BLaER1 treated with 17β-estradiol and CSF1 and Interleukin-3, amounts not matched to agents 10 nM and 100 nM (cell line): ENCODE results near the gene CCDC7.
"Not testable (repeated sequence)": the region's sequence is repeated elsewhere in the genome, so short reads cannot be mapped to it uniquely, and the experiment has no call there.

Experiments
- H3K27ac ChIP-seq, 11 experiments: shearing (Covaris generic); formaldehyde crosslinking; 2 replicates each; pipeline ENCODE4 v1.8.1; 2022
- H3K27me3 ChIP-seq, 11 experiments: shearing (Covaris generic); formaldehyde crosslinking; 2 replicates each; pipeline ENCODE4 v1.8.1; 2022
- H3K36me3 ChIP-seq, 11 experiments: shearing (Covaris generic); formaldehyde crosslinking; 2 replicates each; pipeline ENCODE4 v1.8.1; 2022
- H3K4me1 ChIP-seq, 10 experiments: shearing (Covaris generic); formaldehyde crosslinking; 2 replicates each; pipeline ENCODE4 v1.8.1; 2022
- H3K4me2 ChIP-seq, 11 experiments: shearing (Covaris generic); formaldehyde crosslinking; 2 replicates each; pipeline ENCODE4 v1.8.1; 2022
- H3K4me3 ChIP-seq, 10 experiments: shearing (Covaris generic); formaldehyde crosslinking; 2 replicates each; pipeline ENCODE4 v1.8.1; 2022
- H3K9ac ChIP-seq, 11 experiments: shearing (Covaris generic); formaldehyde crosslinking; 2 replicates each; pipeline ENCODE4 v1.8.1; 2022
- H3K9me3 ChIP-seq, 11 experiments: shearing (Covaris generic); formaldehyde crosslinking; replicated peaks in 1 of 11; 2 replicates each; pipeline ENCODE4 v1.8.1; 2022
- H4K20me1 ChIP-seq, 11 experiments: shearing (Covaris generic); formaldehyde crosslinking; 2 replicates each; pipeline ENCODE4 v1.8.1; 2022
- Cebpa-rat ChIP-seq, 11 experiments: shearing (Covaris generic); IDR thresholded peaks; 2 replicates each; pipeline ENCODE4 v1.8.1; 2022

Gene CCDC7

DNA sequence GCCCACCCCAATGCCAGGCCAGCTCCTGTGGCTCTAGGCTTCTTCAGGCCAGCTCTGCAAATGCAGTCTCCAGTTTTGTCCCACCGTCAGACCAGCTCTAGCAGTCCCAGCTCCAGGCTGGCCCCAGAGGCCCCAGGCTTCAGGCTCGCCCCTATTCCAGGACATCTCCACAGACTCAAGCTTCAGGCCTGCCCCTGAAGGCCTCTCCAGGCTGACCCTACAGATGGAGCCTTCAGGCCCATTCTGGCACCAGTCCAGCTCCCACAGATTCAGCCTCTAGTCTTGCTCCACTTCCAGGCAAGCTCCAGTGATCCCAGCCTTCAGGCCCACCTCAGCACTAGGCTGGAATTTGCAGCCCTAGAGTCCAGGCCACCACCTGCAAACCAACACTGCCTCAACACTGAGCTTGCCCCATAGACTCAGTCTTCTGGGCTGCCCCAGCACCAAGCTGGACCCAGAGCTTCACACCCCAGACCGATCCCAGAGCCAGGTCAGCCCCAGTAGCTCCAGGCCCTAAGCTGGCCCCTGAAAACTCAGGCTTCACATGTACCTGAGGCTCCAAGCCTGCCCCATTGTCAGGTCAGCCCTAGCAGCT lies 341.8 kb downstream of the CCDC7 start:
- H3K4me2 ChIP-seq: no peak overlapping the region
- no peaks in the 10 kb centered on the region for H3K27me3 ChIP-seq
- H3K4me3 ChIP-seq: no peak overlapping the region
- H3K4me1 ChIP-seq: no peaks in the 10 kb centered on the region
- H3K9ac ChIP-seq: no peak overlapping the region
- no peak for TF ChIP-seq Cebpa-rat (IDR thresholded peaks at IDR 0.05)
- no peak overlapping the region for H3K27ac ChIP-seq
- H3K36me3 ChIP-seq: no peaks in the 10 kb centered on the region
- H3K9me3 ChIP-seq: peaks cover 0 to 9% (median 0%) of the 10 kb centered on the region in 11 experiments; a peak in 3 of 22 replicates
- H4K20me1 ChIP-seq: no peaks in the 10 kb centered on the region

GRCh38 chr10:32788359-32788758 lies 342.4 kb downstream of the CCDC7 start:
- no peak overlapping the region for H3K4me2 ChIP-seq
- H3K27ac ChIP-seq: no peak overlapping the region
- H3K27me3 ChIP-seq: no peaks in the 10 kb centered on the region
- H3K9me3 ChIP-seq: peaks cover 0 to 9% (median 0%) of the 10 kb centered on the region in 11 experiments; a peak in 3 of 22 replicates
- H3K9ac ChIP-seq: no peak overlapping the region
- no peaks in the 10 kb centered on the region for H3K36me3 ChIP-seq
- H3K4me1 ChIP-seq: no peaks in the 10 kb centered on the region
- no peak overlapping the region for H3K4me3 ChIP-seq
- H4K20me1 ChIP-seq: no peaks in the 10 kb centered on the region
- no peak for TF ChIP-seq Cebpa-rat (IDR thresholded peaks at IDR 0.05)

GRCh38 chr10:32790483-32790882 lies 344.5 kb downstream of the CCDC7 start:
- no peak for TF ChIP-seq Cebpa-rat (IDR thresholded peaks at IDR 0.05)
- Histone ChIP-seq H4K20me1 (no peaks in the 10 kb centered on the region), H3K4me1 (no peaks in the 10 kb centered on the region), H3K4me2 (no peak overlapping the region), H3K27me3 (no peaks in the 10 kb centered on the region), H3K36me3 (no peaks in the 10 kb centered on the region), H3K27ac (no peak overlapping the region), H3K9ac (no peak overlapping the region), H3K9me3 (peaks cover 0 to 9% (median 0%) of the 10 kb centered on the region in 11 experiments; a peak in 3 of 22 replicates), H3K4me3 (no peak overlapping the region)

- H3K36me3 ChIP-seq: no peaks in the 10 kb centered on the region
- peaks cover 0 to 5% (median 0%) of the 10 kb centered on the region in 11 experiments; a peak in 1 of 22 replicates for H3K9me3 ChIP-seq
Observed at GRCh38 chr10:32793033-32793432, 347.1 kb downstream of the CCDC7 start.

DNA sequence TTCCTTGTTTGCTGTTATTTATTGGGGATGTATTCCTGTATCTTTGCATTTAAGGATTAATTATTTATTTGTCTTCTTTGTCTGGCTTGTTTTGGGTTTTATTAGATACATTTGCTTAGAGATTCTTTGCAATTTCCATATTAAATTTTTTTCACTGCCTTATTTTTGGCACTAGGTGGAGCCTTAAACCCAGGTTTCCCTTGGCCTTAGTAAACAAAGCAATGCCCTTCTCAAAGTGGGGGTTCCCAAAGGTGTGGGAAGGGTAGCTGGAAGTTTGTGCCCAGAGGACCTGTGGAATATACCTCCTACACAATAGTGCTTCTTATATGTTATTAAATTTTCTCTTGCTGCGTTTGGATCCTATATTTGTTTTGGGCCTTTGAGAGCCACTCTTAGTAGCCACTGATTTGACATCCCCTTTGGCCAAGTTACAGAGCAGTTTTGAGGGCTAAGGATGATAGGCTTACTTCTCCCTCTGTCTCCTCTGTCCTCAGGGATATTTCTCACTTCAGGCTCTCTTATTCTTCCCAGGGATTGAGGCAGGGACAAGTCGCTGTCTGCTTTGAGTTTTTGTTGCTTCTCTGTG lies 349.8 kb downstream of the CCDC7 start:
- Histone ChIP-seq H3K9ac (no peak overlapping the region), H4K20me1 (no peaks in the 10 kb centered on the region), H3K36me3 (no peaks in the 10 kb centered on the region), H3K27me3 (no peaks in the 10 kb centered on the region), H3K27ac (no peak overlapping the region), H3K4me3 (no peak overlapping the region), H3K4me1 (no peaks in the 10 kb centered on the region), H3K9me3 (no peaks in the 10 kb centered on the region), H3K4me2 (no peak overlapping the region)
- no peak for TF ChIP-seq Cebpa-rat (IDR thresholded peaks at IDR 0.05)

More at GRCh38 chr10:32793033-32793432, 347.1 kb downstream of the CCDC7 start:
- Histone ChIP-seq H3K27me3 (no peaks in the 10 kb centered on the region), H3K9ac (no peak overlapping the region), H4K20me1 (no peaks in the 10 kb centered on the region), H3K4me1 (no peaks in the 10 kb centered on the region), H3K4me2 (no peak overlapping the region), H3K4me3 (no peak overlapping the region), H3K27ac (no peak overlapping the region)
- TF ChIP-seq Cebpa-rat (IDR thresholded peaks at IDR 0.05): peak in 3 of 11 experiments; percentile 12 to 66 (median 54); a peak in 5 of 22 replicates

DNA sequence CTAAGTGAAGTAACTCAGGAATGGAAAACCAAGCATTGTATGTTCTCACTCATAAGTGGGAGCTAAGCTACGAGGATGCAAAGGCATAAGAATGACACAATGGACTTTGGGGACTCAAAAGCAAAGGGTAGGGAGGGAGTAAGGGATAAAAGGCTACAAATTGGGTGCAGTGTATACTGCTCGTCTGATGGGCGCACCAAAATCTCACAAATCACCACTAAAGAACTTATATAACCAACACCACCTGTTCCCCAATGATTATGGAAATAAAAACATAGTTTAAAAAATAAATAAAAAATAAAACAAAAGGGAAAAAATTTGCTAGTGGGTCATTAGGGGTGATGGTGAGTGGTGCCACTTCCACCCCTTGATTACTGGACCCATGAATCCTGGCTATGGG lies 351.5 kb downstream of the CCDC7 start:
- not testable (repeated sequence) for H3K4me1 ChIP-seq, H3K9ac ChIP-seq, H3K27ac ChIP-seq, H3K4me2 ChIP-seq, H4K20me1 ChIP-seq, H3K4me3 ChIP-seq, H3K36me3 ChIP-seq, H3K27me3 ChIP-seq
- H3K9me3 ChIP-seq: peaks cover 6 to 10% (median 8%) of the 10 kb centered on the region in 11 experiments; a peak in 15 of 22 replicates

- H3K4me1 ChIP-seq: no peaks in the 10 kb centered on the region
- H3K27ac ChIP-seq: no peak overlapping the region
- no peaks in the 10 kb centered on the region for H3K27me3 ChIP-seq
- no peak overlapping the region for H3K9ac ChIP-seq
- H3K4me3 ChIP-seq: no peak overlapping the region
- H3K4me2 ChIP-seq: no peak overlapping the region
- no peaks in the 10 kb centered on the region for H4K20me1 ChIP-seq
- no peaks in the 10 kb centered on the region for H3K9me3 ChIP-seq
- no peak for TF ChIP-seq Cebpa-rat (IDR thresholded peaks at IDR 0.05)
- H3K36me3 ChIP-seq: no peaks in the 10 kb centered on the region
Observed at GRCh38 chr10:32846974-32847373, 401.0 kb downstream of the CCDC7 start.

GRCh38 chr10:32851301-32851700 lies 405.4 kb downstream of the CCDC7 start:
- Histone ChIP-seq H3K9me3 (0 out of 22 replicates have a peak, but pooled peaks cover 0 to 7% (median 0%) of the 10 kb centered on the region in 11 experiments), H3K27ac (no peak overlapping the region)

DNA sequence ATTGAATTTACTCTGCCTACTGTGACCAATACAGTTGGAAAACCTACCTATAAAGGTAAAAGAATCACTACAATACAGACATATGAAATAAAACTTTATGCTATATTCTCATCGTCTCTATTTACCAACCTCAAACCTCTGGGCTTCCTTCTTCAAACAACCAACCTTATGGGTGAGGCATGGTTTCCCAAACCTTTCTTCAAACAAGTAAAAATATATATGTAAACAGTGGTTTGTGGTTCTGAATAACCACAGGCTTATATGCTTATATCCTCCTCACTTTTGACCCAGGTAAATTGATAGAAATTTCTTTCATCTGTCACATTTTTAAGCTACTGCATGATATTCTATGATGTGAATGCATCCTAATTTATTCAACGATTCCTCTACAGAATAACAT lies 408.5 kb downstream of the CCDC7 start:
- no peaks in the 10 kb centered on the region for H3K36me3 ChIP-seq
- no peak overlapping the region for H3K9ac ChIP-seq
- no peaks in the 10 kb centered on the region for H3K27me3 ChIP-seq
- no peak overlapping the region for H3K27ac ChIP-seq
- no peak overlapping the region for H3K4me3 ChIP-seq
- H3K4me2 ChIP-seq: no peak overlapping the region
- no peaks in the 10 kb centered on the region for H3K4me1 ChIP-seq
- no peak for TF ChIP-seq Cebpa-rat (IDR thresholded peaks at IDR 0.05)
- H3K9me3 ChIP-seq: 0 out of 22 replicates have a peak, but pooled peaks cover 0 to 8% (median 0%) of the 10 kb centered on the region in 11 experiments
- H4K20me1 ChIP-seq: no peaks in the 10 kb centered on the region

More at GRCh38 chr10:32851301-32851700, 405.4 kb downstream of the CCDC7 start:
- Histone ChIP-seq H3K36me3 (no peaks in the 10 kb centered on the region), H3K4me3 (no peak overlapping the region), H3K4me2 (no peak overlapping the region), H3K27me3 (no peaks in the 10 kb centered on the region), H4K20me1 (no peaks in the 10 kb centered on the region), H3K9ac (no peak overlapping the region), H3K4me1 (no peaks in the 10 kb centered on the region)
- no peak for TF ChIP-seq Cebpa-rat (IDR thresholded peaks at IDR 0.05)

DNA sequence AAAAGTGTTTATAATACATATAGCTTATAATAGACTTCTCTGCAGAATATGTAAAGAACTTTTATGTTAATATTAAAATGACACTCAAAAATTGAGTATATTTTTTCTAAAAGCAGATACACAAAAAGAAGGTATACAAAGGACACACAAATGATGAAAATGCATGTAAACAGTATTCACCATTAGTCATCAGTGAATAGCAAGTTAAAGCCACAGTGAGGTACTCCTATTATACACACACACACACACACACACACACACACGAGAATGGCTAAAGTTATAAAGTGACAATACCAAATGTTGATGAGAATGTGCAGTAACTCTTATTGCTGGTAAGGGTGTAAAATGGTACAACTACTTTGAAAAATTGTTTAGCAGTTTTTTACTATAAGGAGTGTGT lies 419.2 kb downstream of the CCDC7 start:
- no peak overlapping the region for H3K9ac ChIP-seq
- no peak overlapping the region for H3K27ac ChIP-seq
- no peaks in the 10 kb centered on the region for H3K36me3 ChIP-seq
- H3K9me3 ChIP-seq: no peaks in the 10 kb centered on the region
- H3K4me1 ChIP-seq: no peaks in the 10 kb centered on the region
- no peaks in the 10 kb centered on the region for H3K27me3 ChIP-seq
- no peak overlapping the region for H3K4me3 ChIP-seq
- no peak for TF ChIP-seq Cebpa-rat (IDR thresholded peaks at IDR 0.05)
- H3K4me2 ChIP-seq: no peak overlapping the region
- H4K20me1 ChIP-seq: no peaks in the 10 kb centered on the region
